ENCODE data around the gene EFNB2. TPM values are rescaled to one million over a fixed set of nuclear protein-coding genes. Genes with fewer than 3 reads are reported as not detected.

EFNB2 gene
- total and polyA plus RNA-seq, 4 donors, result 2.6 to 6.1 (median 3.4) TPM

DNA sequence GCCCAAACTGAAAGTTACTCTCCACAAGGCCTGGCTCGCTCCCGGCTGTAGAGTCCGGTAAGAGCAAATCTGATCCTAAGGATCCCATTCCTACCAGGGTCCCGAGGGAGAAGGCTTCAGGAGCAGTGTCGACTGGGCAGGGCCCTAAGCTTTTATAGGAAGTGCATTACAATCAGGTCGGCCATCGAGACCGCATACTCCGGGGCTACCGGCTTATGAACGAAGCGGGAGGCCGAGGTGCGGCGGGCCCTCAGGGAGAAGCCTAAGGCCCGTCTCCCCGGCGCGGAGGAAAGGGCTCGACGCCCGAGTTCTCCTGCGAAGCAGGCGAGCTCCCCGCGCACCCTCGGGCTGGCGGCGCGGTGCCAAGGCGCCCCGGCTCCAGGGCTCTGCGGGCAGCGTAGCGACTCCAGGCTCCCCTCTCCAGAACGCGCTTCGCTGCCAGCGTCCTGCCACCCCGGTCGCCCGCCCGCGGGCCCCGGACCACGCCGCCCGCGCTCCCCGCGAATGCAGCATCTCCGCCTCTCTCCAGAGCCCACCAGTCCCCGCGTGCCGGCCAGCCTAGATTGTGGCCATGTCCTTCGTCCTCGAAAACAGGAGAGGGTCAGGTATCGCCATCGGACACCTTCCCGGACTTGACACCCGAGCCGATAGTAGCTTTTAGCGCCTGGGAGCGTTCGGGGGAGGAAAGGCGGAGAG, 1.4 kb downstream of the EFNB2 start:
- Histone ChIP-seq H3K27me3 (ENCODE audit: control insufficient read depth in 4 of 4, insufficient read depth in 4 of 4, low read length in 3 of 4) (peaks cover 0 to 14% (median 0%) of the 10 kb centered on the region in 4 donors), H3K36me3 (ENCODE audit: control insufficient read depth in 4 of 4, insufficient read depth in 3 of 4, low read depth in 1 of 4, low read length in 3 of 4) (no peaks in the 10 kb centered on the region), H3K27ac (ENCODE audit: low read depth in 1 of 2, low read length in 2 of 2) (peak overlapping the region; percentile 11 to 39), H3K9ac (ENCODE audit: low read depth in 1 of 2, low read length in 2 of 2) (no peak overlapping the region), H3K9me3 (ENCODE audit: control insufficient read depth in 4 of 4, low read length in 3 of 4) (no peaks in the 10 kb centered on the region), H3K4me3 (ENCODE audit: low read depth in 1 of 3, low read length in 3 of 3) (peak overlapping the region; percentile 29 to 81 (median 35)), H3K4me1 (ENCODE audit: control insufficient read depth in 4 of 4, insufficient read depth in 4 of 4, low read length in 3 of 4) (peaks cover 16 to 33% (median 22%) of the 10 kb centered on the region in 4 donors)
- WGBS, result 6% methylated on average over 66 of the region's 66 CpGs
- DNase-seq (ENCODE audit: low spot score), result no peak
- TF ChIP-seq HNF4G (IDR thresholded peaks at IDR 0.05), result no peak
- TF ChIP-seq EGR1 (IDR thresholded peaks at IDR 0.05; ENCODE audit: low read depth in 2 of 2), result no peak
- TF ChIP-seq, protein P1, sequence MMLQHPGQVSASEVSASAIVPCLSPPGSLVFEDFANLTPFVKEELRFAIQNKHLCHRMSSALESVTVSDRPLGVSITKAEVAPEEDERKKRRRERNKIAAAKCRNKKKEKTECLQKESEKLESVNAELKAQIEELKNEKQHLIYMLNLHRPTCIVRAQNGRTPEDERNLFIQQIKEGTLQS (IDR thresholded peaks at IDR 0.05), result no peak
- TF ChIP-seq, protein P2, sequence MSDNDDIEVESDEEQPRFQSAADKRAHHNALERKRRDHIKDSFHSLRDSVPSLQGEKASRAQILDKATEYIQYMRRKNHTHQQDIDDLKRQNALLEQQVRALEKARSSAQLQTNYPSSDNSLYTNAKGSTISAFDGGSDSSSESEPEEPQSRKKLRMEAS (IDR thresholded peaks at IDR 0.05), result no peak
- TF ChIP-seq RAD21 (IDR thresholded peaks at IDR 0.05), result no peak
- TF ChIP-seq NR2F2 (IDR thresholded peaks at IDR 0.05), result no peak
- TF ChIP-seq HNF4A (conservative IDR thresholded peaks at IDR 0.05), result no peak
- no peak for TF ChIP-seq TAF1 (conservative IDR thresholded peaks at IDR 0.05)
- TF ChIP-seq YY1 (IDR thresholded peaks at IDR 0.05), result no peak
- TF ChIP-seq FOXA2 (IDR thresholded peaks at IDR 0.05), result no peak
- TF ChIP-seq, protein P3, sequence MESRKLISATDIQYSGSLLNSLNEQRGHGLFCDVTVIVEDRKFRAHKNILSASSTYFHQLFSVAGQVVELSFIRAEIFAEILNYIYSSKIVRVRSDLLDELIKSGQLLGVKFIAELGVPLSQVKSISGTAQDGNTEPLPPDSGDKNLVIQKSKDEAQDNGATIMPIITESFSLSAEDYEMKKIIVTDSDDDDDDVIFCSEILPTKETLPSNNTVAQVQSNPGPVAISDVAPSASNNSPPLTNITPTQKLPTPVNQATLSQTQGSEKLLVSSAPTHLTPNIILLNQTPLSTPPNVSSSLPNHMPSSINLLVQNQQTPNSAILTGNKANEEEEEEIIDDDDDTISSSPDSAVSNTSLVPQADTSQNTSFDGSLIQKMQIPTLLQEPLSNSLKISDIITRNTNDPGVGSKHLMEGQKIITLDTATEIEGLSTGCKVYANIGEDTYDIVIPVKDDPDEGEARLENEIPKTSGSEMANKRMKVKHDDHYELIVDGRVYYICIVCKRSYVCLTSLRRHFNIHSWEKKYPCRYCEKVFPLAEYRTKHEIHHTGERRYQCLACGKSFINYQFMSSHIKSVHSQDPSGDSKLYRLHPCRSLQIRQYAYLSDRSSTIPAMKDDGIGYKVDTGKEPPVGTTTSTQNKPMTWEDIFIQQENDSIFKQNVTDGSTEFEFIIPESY (IDR thresholded peaks at IDR 0.05), result no peak

DNA sequence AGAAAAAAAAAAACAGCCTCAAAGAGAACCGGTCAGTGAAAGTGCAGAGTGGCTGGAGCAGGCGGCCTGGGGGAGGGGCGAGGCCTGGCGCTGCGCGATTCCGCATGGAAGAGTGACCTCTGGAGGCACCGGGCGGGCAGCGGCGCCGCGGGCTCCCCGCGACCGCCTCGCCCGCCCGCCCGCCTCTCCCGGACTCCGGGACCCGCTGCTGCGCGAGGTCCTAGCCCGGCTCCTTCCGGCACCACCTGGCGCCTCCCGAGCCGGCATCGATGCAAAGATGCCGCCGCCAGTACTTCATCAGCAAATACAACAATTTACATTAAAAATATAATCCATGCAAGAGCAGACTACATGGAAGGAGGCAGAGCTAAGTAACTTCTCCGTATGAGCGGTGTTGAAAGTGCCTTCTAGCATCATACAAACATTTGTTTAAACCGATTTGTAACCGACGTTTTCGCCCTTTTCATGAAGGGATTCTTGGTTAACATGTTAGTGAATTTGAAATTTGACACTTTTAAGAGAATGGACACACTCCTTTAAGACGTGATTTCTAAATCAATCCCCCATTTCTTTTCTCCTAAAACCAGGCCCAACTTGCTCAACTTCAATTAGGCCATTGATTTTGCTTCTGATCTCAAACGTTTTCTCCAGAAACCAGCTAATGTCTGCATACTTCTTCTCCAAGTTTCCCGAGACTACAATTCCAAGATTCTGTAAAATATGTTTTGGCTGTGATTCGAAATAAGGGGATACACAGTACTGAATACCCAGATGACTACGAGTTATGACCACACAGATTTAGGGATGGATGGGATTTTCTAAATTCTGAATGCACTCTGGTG, 2.1 kb downstream of the EFNB2 start:
- 7% methylated on average over 44 of the region's 44 CpGs for WGBS
- H3K27me3 ChIP-seq (ENCODE audit: control insufficient read depth in 4 of 4, insufficient read depth in 4 of 4, low read length in 3 of 4), result peaks cover 0 to 14% (median 0%) of the 10 kb centered on the region in 4 donors
- DNase-seq (ENCODE audit: low spot score), result peak; percentile 69
- H3K9me3 ChIP-seq (ENCODE audit: control insufficient read depth in 4 of 4, low read length in 3 of 4), result no peaks in the 10 kb centered on the region
- TF ChIP-seq GABPA (IDR thresholded peaks at IDR 0.05 in 1 of 2, conservative IDR thresholded peaks at IDR 0.05 in 1 of 2) (no peak), RAD21 (IDR thresholded peaks at IDR 0.05) (peak; percentile 71 to 74), TAF1 (conservative IDR thresholded peaks at IDR 0.05) (no peak), NR2F2 (IDR thresholded peaks at IDR 0.05) (no peak), RXRA (IDR thresholded peaks at IDR 0.05) (no peak), YY1 (IDR thresholded peaks at IDR 0.05) (peak; percentile 9)
- TF ChIP-seq, protein P2 (IDR thresholded peaks at IDR 0.05), result no peak
- TF ChIP-seq, protein P4, sequence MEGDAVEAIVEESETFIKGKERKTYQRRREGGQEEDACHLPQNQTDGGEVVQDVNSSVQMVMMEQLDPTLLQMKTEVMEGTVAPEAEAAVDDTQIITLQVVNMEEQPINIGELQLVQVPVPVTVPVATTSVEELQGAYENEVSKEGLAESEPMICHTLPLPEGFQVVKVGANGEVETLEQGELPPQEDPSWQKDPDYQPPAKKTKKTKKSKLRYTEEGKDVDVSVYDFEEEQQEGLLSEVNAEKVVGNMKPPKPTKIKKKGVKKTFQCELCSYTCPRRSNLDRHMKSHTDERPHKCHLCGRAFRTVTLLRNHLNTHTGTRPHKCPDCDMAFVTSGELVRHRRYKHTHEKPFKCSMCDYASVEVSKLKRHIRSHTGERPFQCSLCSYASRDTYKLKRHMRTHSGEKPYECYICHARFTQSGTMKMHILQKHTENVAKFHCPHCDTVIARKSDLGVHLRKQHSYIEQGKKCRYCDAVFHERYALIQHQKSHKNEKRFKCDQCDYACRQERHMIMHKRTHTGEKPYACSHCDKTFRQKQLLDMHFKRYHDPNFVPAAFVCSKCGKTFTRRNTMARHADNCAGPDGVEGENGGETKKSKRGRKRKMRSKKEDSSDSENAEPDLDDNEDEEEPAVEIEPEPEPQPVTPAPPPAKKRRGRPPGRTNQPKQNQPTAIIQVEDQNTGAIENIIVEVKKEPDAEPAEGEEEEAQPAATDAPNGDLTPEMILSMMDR (IDR thresholded peaks at IDR 0.05; ENCODE audit: low read depth, low read length, missing input control), result peak; percentile 48
- TF ChIP-seq, protein P1 (IDR thresholded peaks at IDR 0.05), result no peak
- peaks cover 16 to 33% (median 22%) of the 10 kb centered on the region in 4 donors for H3K4me1 ChIP-seq (ENCODE audit: control insufficient read depth in 4 of 4, insufficient read depth in 4 of 4, low read length in 3 of 4)
- H3K27ac ChIP-seq (ENCODE audit: low read depth in 1 of 2, low read length in 2 of 2), result peak overlapping the region in 1 of 2 donors; percentile 39
- H3K9ac ChIP-seq (ENCODE audit: low read depth in 1 of 2, low read length in 2 of 2), result peak overlapping the region in 1 of 2 donors; percentile 57
- H3K4me3 ChIP-seq (ENCODE audit: low read depth in 1 of 3, low read length in 3 of 3), result peak overlapping the region; percentile 29 to 81 (median 50)
- no peaks in the 10 kb centered on the region for H3K36me3 ChIP-seq (ENCODE audit: control insufficient read depth in 4 of 4, insufficient read depth in 3 of 4, low read depth in 1 of 4, low read length in 3 of 4)

Measured in liver (tissue), 9 donors.